GM18499 (cell line): ENCODE results near the gene REST.
"Not testable (repeated sequence)": the region's sequence is repeated elsewhere in the genome, so short reads cannot be mapped to it uniquely, and the experiment has no call there.

Source experiments
- ATAC-seq: cut with Tn5 transposase; IDR thresholded peaks from one replicate; pipeline ENCODE4 v1.9.1; 2021; ENCODE audit warnings: moderate number of reproducible peaks; ENCODE audit not compliant: insufficient read depth, unreplicated experiment

The REST gene

DNA sequence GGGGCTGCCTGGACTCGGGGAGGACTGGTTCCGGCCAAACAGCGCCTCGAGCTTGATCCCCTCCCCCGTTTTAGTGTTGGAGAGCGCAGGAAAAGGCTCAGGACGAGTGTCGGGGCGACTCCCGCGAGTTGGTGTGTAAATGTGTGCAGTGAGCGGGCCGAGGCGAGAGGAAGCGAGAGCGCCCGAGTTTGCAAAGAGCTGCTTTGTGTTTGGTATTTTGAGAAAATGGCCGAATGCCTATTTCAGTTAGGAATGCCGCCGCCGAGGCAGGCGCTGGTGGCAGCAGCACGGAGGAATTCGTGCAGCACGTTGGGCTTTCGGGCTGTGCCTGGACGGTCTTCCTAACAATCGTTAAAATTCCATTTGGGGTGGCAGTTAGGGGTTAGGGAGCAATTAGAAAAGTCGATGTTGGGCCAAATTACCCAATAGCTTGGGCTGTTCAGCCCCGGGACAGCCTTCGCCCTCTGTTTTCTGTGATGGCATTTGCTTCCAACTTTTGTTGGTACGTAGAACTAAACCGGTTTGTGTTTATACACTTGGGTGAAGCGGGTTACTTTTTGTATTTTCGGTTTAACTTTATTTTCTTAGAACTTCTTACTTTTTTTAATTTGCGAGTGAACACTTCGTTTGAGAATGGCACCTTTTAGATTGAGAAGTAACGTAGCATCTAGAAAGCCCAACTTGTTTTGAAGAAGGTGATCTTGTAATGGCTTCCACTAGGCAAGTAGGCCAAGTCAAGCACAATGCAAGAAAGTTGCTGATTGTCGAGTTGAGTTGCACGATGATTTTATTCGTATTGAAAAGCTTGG, 1.6 kb downstream of the REST start:
- peak; percentile 12 for ATAC-seq

DNA sequence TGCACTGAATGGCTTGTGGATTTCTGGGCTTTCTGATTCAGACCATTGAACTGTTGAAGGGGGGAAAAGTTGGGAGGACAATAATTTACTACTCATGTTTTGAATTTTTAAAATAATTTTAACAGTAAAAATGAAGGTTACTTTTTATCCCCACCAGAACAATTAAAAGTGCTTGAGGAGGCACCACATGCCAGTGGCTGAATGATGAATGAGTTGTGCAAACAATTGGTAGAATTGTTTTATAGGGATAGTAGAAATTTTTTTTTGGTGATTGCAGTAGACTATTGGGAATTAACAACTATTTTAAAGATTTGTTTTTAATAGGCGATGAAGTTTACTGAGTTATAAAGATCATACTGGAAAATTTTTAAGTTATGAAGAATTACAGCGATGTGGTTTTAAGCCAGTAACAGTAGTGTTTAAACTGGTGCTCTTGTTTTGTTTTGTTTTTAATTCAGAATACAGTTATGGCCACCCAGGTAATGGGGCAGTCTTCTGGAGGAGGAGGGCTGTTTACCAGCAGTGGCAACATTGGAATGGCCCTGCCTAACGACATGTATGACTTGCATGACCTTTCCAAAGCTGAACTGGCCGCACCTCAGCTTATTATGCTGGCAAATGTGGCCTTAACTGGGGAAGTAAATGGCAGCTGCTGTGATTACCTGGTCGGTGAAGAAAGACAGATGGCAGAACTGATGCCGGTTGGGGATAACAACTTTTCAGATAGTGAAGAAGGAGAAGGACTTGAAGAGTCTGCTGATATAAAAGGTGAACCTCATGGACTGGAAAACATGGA, 2.7 kb downstream of the REST start:
- no peak for ATAC-seq

GRCh38 chr4:56914336-56914735, 6.6 kb downstream of the REST start:
- no peak for ATAC-seq

GRCh38 chr4:56914977-56915376, 7.3 kb downstream of the REST start:
- ATAC-seq = not testable (repeated sequence)

DNA sequence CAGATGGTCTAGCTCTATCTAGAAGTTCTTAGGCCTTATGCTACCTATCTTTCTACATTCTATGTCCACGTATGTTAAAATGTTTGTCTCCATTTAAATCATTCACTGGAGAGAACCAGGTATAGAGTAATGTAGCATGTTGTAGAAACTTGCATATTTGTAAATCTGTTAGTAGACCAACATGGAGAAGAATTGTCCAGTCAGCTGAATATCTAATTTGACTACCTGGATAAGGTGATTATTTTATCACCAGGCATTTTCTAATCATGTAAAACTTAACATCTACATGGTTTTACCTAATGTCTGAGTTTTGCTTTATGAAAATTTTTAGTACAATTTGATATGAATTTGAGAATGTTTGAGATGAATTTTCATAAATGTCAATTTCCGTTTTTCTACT, 19.5 kb downstream of the REST start:
- ATAC-seq = no peak

DNA sequence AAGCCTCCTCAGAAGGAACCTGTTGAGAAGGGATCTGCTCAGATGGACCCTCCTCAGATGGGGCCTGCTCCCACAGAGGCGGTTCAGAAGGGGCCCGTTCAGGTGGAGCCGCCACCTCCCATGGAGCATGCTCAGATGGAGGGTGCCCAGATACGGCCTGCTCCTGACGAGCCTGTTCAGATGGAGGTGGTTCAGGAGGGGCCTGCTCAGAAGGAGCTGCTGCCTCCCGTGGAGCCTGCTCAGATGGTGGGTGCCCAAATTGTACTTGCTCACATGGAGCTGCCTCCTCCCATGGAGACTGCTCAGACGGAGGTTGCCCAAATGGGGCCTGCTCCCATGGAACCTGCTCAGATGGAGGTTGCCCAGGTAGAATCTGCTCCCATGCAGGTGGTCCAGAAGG, 22.9 kb downstream of the REST start:
- no peak for ATAC-seq

DNA sequence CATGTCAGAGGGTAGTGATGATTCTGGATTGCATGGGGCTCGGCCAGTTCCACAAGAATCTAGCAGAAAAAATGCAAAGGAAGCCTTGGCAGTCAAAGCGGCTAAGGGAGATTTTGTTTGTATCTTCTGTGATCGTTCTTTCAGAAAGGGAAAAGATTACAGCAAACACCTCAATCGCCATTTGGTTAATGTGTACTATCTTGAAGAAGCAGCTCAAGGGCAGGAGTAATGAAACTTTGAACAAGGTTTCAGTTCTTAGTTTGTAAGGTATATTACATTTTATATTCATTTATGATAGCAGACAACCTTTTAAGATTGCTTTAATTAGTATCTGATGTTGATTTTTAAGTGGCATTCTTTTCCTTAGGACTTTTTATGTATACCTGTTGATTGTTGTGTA, 24.2 kb downstream of the REST start:
- no peak for ATAC-seq

- no peak for ATAC-seq
Measured at GRCh38 chr4:56937262-56937661, 29.6 kb downstream of the REST start.

GRCh38 chr4:56939826-56940225, 32.1 kb downstream of the REST start:
- ATAC-seq = not testable (repeated sequence)

- no peak for ATAC-seq
Measured at GRCh38 chr4:56940403-56940802, 32.7 kb downstream of the REST start.

DNA sequence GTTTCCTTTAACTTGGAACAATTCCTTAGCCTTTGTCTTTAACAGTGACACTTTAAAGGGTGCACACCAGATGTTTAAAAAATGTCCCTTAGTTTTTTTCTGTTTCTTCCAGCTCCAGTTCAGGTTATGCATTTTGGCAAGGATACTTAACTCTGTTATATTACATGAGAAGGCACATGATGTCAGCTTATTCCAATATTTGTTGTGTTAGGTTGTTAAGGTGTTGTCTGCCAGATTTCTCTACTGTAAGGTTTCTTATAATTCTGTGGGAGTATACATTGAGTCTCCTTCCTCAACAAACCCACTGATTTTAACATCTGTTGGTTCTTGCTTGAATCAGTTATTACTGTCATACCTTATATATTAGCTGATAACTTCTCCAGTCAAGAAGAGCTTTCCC, 33.3 kb downstream of the REST start:
- ATAC-seq = no peak

- ATAC-seq = no peak
Measured at GRCh38 chr4:56941403-56941802, 33.7 kb downstream of the REST start.

DNA sequence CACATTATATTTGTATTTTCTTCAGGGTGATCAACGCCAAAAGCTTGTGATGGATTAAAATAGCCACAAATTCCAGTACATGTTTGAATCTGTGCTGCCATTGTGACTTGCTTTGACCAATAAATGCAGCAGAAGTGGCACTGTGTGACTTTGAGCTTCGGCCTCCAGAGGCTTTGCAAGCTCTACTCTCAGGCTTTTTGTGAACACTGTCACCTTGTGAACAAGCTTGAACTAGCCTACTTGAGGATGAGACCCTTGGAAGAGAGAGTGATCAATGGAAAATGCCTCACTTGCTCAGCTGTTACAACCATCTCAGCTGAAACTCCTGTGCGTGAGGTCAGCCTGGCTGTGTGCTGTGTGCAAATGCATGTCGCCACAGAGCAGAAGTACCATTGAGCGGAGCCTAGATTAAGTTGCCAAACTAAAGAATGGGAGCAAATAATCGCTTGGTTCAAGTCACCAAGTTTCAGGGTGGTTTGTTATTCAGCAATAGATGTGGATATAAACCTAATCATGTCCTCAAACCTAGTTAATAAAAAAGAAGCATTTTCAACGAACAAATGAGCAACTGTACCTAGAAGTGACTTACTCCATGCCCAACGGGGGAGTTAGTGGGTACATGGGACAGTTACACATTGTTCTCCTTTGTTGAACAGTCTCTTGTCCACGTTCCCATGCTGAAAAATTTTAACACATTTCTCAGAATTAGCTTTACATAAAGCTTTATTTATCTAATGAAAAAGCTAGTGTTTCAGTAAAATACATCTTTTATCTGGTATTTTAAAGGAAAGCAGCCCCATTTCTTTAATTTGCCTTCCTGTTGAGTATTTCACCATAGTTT, 46.2 kb downstream of the REST start:
- no peak for ATAC-seq

DNA sequence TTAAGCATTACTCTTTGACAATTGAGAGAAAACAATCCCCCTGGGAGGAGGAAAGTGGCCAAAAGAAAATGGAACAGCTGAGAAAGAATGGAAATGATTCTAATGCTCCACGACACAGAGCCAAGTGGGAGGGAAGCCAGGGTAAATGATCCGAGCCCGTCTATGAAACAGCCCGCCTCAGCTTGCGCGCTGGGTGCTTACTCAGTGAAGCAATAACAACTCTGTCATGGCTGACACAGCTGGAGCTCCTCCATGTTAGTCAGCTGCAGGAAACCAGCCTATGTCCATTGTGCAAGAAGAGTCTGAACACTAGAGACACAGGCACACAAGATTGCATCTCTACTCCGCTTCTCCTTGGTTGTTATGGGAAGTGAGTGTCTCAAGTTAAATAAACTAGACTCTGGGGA, 50.4 kb downstream of the REST start:
- no peak for ATAC-seq

DNA sequence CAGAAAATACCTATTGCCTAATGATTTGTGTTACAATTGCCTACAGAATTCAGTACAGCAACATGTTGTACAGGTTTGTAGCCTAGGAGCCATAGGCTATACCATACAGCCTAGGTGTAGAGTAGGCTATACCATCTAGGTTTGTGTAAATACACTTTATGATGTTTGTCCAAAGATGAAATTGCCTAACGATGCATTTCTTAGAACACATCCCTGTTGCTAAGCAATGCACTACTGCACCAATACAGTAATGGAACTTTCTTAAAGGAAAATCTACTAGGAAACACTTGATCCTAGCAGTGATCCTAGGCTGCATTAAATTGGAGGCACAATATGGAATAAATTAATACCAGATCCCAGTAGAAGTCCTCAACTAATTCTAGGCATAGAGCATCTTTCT, 51.4 kb downstream of the REST start:
- no peak for ATAC-seq

DNA sequence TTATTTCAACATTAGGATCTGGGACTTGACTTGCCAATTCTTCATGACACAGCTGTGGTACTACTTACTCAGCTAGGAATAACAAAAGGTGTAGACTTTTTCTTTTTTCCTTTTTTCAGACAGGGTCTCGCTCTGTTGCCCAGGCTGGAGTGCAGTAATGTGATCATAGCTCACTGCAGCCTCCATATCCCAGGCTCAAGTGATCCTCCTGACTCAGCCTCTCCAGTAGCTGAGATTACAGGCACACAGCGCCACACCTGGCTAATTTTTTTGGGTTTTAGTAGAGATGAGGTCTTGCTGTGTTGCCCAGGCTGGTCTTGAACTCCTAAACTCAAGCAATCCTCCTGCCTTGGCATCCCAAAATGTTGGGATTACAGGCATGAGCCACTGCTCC, 53.4 kb downstream of the REST start:
- no peak for ATAC-seq

GRCh38 chr4:56971383-56971782, 63.7 kb downstream of the REST start:
- ATAC-seq = no peak

- no peak for ATAC-seq
Measured at GRCh38 chr4:56972389-56972788, 64.7 kb downstream of the REST start.

DNA sequence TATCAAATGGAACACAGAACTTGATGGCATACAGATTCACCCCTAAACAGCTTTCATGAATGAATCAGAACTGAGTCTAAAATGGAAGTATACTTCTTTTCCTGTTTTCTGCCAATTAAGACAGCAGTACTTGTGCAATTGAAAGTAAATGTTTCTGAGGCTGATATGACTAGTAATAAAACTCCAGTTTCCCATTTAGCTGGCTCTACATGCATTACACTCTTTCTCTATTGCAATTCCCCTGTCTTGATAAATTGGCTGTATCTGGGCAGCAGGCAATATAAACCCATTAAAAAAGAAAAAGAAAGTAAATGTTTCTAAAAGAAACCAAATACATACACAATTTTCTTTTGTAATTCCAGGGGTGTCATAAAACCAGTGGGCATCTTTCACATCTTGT, 65.1 kb downstream of the REST start:
- no peak for ATAC-seq

GRCh38 chr4:56973336-56973735, 65.6 kb downstream of the REST start:
- ATAC-seq = no peak

DNA sequence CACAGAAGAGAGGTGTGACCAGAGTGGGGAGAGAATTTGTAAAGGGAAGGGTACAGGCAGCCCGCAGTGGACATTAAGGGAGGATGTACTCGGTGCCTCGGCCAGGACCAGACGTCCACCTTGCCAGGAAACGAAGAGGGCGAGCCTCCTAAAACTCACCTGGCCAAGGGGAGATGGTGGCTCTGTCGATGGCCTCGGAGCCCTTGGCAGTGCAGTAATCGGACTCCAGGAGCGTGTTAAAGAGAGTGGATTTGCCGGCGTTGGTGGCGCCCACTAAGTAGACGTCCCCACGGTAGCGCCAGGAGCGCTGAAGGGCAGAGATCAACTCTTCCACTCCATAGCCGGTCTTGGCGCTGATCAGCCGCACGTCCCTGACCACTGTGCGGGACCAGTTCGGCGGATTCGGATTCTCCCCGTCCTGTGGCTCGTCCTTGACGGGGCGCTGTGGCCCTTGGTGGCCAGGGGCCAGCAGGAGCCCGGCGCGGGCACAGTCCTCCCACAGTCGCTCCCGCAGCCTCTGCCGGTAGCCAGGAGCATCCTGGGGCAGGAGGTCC, 68.7 kb downstream of the REST start:
- no peak for ATAC-seq
